HG02938 (cell line): ENCODE measurements around the gene RPIA.
"Not testable (repeated sequence)": the region's sequence is repeated elsewhere in the genome, so short reads cannot be mapped to it uniquely, and the experiment has no call there.

Source experiments
- ATAC-seq: cut with Tn5 transposase; IDR thresholded peaks from one replicate; pipeline ENCODE4 v1.9.1; 2021; ENCODE audit warnings: mild to moderate bottlenecking, moderate library complexity; ENCODE audit not compliant: unreplicated experiment

RPIA gene

DNA sequence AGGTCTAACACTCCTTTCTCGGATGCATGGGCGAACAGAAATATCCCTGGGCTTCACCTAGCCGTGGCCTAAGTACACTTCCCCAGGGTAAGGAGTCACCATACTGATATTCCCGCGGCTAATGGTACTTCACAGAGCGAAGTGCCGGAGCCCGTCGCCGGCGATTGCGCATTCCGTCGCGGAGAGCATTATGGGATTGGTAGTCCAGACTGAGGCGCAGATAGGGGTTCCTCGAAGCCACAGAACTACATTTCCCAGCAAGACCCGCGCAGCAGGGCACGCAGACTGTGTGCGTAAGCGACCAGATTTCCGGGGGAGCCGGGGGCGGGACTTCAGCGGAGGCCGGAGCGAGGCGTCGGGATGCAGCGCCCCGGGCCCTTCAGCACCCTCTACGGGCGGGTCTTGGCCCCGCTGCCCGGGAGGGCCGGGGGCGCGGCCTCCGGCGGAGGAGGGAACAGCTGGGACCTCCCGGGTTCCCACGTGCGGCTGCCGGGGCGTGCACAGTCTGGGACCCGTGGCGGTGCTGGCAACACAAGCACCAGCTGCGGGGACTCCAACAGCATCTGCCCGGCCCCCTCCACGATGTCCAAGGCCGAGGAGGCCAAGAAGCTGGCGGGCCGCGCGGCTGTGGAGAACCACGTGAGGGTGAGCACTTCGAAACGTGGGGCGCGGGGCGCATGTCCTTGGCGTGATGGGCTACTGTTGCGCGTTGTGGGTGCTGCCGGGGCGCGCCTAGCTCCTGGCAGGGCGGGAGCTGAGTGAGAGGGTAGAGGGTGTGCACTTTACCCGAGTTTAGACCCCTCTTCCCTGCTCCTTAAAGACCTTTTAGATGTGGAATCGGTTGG, at the start of gene RPIA:
Gene RPIA, plus strand, starts transcription at position 335 of the 845 bp plus-strand sequence. Its CDS starts 26 bp downstream, at position 361.
- peak; percentile 94 for ATAC-seq

DNA sequence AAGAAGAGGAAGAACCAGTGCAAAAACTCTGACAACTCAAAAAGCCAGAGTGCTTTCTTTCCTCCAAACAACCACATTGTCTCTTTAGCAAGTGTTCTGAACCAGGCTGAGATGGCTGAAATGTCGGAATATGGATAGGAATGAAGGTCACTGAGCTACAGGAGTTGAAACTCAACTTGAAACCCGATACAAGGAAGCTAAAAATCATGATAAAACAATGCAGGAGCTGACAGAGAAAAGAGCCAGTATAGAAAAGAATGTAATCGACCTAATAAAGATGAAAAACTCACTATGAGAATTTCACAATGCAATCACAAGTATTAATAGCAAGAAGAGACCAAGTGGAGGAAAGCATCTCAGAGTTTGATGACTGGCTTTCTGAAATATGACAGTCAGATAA, 49.2 kb upstream of the RPIA start:
- ATAC-seq, result no peak

DNA sequence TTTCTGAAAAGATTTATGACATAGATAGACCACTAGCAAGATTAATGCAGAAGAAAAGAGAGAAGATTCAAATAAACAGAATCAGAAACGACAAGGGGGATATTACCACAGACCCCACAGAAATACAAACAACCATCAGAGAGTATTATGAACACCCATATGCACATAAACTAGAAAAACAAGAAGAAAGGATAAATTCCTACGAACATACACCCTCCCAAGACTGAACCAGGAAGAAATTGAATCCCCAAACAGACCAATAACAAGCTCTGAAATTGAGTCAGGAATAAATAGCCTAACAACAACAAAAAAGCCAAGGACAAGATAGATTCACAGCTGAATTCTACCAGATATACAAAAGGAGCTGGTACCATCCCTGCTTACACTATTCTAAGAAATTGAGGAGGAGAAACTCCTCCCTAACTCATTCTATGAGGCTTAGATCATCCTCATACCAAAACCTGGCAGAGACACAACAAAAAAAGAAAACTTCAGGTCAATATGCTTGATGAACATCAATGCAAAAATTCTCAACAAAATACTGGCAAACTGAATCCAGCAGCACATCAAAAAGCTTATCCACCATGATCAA, 46.1 kb upstream of the RPIA start:
- not testable (repeated sequence) for ATAC-seq

GRCh38 chr2:88651646-88652045, 39.8 kb upstream of the RPIA start:
- no peak for ATAC-seq

DNA sequence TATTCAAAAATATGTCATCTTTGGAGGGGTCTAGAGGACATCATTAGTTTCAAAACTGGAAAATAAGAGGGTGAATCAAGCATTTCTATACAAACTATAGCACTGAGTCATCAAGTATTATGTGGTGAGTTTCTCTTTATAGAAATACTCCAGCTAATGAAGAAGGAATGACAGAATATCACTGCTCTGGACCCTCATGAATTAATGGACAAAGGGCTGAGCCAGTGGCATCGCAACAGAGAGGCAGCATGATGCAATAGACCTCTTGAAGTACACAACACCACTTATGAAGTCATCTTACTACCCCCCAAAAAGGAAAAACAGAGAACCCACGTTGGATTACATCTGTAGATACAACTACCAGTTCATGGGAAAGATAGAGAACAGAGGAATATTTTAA, 36.8 kb upstream of the RPIA start:
- no peak for ATAC-seq

GRCh38 chr2:88656690-88657089, 34.8 kb upstream of the RPIA start:
- ATAC-seq, result no peak

- no peak for ATAC-seq
Observed at GRCh38 chr2:88657131-88657530, 34.3 kb upstream of the RPIA start.

GRCh38 chr2:88658326-88658725, 33.1 kb upstream of the RPIA start:
- ATAC-seq, result no peak

DNA sequence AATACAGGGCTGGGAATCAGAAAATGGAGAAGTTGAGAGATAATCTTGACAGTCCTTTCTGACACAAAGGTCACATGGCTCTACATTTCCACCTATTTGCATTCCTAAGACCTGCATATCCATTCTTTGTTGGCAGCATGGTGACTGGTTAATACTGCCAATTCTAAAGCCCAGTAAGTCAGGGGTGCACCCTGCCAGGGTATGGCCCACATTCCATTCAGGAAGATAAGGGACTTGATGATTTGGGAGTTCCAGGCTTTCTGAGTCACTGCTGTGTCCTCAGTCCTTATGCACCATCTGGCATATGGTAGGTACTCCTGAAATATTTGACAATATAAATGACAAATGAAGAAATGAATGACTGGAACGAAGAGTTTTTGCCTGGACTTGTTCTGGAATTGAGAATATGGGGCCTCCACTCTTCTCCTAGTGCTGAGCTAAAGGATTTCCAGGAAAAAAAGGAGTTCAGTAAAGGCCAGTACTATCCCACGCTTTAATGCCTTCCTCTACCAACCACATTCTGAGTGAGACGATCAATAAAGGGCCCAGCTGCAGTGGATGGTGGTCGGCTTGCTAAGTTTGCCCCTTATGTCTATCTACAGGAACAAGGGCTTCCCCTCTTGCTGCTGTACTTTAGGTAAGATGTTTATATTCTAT, 32.5 kb upstream of the RPIA start:
- no peak for ATAC-seq

- ATAC-seq, result no peak
Observed at GRCh38 chr2:88659538-88659915, 31.9 kb upstream of the RPIA start.

DNA sequence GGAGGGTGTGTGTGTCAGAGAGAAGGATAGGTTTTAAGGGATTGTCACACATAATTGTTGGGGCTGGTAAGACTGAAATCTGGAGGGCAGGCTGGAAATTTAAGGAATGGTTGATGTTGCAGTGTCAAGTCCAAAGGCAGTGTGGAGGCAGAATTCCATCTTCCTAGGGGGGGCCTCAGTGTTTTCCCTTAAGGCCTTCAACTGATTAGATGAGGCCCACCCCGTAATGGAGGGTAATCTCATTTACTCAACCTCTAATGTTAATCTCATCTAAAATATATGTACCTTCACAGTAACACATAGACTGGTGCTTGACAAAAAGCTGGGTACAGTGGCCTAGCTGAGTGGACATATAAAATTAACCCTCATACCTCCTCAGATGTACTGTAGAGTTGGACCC, 30.9 kb upstream of the RPIA start:
- no peak for ATAC-seq

- no peak for ATAC-seq
Observed at GRCh38 chr2:88666576-88666975, 24.9 kb upstream of the RPIA start.

DNA sequence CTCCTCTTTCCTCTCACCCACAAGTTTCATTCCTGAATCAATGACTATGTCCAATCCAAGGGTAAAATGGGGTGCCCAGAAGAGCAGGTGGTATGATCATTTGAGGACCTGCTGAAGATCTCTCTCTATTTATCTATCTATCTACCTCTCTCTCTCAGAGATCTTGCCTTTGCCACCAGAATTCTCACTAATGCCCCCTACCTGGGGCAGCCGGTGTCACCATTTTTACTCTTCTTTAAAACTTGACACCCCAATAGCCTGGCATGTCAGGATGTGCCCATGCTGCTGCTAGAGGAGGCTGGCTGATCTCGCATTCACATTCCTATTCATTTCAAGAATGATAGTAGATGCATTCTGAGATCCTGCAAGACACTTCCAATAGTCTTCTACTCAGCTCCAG, 24.3 kb upstream of the RPIA start:
- no peak for ATAC-seq

DNA sequence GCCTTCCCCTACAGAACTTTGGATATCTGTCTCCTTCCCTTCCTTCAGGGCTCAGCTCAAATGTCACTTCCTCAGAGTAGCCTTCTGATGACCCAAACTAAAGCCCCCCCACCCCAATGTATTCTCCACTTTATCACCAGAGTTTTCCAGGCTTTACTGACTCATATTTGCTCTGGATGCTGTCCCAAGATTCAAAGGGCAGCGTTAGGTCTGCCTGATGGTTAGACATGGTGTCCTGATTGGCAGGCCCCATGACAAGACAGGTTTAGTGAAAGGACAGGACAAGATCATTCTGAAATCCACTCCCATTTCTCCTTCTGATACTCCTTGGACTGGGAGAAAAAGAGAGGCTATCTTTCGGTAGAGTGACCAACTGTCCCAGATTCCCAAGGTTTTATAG, 22.6 kb upstream of the RPIA start:
- ATAC-seq, result no peak

DNA sequence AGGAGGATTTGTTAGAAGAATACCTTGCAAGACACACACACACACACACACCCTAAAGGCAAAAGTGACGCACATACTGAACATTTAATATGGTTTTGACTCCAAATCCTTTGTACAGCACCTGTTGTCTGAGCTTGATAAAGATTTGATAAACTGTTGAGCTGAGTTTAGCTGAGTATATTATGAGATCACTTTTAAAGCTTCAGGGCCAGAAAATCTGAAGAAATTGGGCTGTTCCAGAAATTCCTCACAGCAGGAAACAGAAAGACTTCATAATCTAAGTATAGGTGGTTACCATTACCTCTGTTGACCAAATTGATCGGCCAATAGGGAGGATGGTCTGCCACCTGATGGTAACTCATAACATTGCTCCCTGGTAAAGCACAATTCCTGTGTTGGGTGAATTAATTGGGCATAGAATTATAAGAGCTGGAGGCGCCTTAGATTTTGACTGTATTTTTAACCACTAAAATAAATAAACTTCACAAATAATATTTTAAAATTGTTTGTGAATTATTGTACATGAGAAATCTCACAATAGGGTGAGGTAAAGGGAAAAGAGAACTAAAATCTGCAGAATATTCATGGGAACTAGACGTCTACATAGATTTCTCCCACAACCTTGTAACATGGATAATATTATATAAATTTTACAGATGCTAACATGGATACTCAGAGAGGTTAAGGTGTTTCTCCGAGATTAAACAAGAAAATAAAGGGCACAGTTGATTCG, 21.8 kb upstream of the RPIA start:
- peak; percentile 68 for ATAC-seq

DNA sequence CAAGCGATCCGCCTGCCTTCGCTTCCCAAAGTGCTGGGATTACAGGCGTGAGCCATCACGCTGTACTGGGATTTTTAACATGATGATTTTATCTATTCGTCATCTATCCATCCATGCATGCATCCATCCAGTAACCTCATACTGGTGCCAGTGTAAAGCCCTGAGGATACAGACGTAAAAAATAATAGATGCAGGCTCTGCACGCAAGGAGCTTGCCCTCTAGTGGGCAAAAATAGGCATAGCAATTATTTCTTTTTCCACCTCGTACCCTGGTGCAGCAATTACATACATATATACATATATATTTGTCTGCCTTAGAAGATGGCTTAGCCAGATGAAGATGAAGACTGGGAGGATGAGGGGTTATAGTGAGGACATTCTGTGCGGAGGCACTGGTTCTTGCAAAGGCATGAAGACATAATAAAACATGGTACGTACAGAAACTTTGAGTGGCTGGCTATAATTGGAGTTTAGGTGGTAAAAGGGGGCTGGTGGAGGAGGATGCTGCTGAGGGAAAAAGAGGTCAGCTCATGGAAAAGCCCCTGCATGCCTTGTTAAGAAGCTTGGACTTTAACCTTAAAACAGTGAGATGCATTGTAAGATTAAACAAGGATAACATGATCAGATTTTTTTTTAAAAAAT, 19.6 kb upstream of the RPIA start:
- ATAC-seq, result peak; percentile 64

DNA sequence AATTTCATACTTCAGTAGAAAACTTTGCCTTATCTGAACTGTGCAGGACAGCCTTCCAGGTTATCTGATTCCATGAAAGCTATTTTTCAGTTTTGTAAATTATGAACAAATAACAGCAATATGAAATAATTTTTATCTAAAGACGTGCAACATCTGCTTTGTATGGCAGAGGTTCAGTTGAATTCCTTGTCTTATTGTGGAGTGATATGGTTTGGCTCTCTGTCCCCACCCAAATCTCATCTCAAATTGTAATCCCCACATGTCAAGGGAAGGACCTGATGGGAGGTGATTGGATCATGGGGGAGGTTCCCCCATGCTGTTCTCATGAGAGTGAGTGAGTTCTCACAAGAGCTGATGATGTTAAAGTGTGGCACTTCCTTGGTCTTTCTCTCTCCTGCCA, 18.1 kb upstream of the RPIA start:
- no peak for ATAC-seq

DNA sequence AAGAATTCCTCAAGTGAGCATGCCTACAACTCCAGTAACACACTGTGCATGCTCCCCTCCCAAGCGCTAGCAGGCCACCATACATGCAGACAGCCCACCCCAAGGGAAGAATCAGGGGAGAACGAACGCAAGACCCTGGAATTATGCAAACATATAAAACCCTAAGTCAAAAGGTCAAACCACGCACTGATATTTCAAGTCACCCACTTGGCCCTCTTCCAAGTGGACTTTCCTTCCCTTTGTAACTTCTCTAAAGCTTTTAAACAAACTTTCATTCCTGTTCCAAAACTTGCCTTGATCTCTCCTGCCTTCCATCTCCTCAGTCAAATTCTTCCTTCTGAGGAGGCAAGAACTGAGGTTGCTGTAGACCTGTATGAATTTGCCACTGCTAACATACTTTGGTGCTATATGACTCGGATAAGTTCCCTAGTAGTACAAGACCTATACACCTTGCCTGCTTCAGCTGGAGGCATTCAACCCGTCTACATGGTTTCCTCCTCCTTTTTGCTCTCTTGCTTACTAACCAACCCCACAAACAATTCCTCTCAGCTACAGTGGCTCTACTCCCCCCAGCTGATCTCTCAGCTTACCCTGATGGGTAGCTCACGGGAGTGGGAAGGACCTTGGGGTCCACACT, 11.1 kb upstream of the RPIA start:
- ATAC-seq, result no peak

DNA sequence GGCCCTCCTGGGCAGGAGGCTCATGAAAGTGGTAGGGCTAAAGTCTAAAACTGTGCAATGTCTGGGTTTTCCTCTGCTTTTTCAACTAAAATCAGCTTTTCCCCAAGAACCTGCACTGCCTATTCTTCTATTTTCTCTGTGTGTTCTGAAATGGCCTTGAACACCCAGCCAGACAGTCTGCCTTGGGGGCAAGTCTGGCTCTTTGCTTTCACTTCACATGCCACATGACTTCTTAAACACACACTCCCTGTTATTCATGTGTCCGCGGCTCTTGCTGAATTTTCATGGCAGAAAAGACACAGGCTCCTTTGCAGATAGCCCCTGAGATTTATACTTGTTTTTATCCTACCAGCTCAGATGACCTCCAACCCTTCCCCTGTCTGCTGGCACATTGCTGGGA, 10.6 kb upstream of the RPIA start:
- no peak for ATAC-seq
